Stimulated activated CD4-positive, alpha-beta T cell treated with anti-CD3 and anti-CD28 coated beads, TNF-alpha, amount 100 ng/mL, for 24 hours (primary cell): Measurements from ENCODE around the gene MYF6.

Experiments
- DNase-seq, 3 experiments: peaks; one replicate each; pipeline ENCODE4 v3.0.0-alpha.2; 2020; ENCODE audit warnings: low read depth in 3 of 3

The MYF6 gene

DNA sequence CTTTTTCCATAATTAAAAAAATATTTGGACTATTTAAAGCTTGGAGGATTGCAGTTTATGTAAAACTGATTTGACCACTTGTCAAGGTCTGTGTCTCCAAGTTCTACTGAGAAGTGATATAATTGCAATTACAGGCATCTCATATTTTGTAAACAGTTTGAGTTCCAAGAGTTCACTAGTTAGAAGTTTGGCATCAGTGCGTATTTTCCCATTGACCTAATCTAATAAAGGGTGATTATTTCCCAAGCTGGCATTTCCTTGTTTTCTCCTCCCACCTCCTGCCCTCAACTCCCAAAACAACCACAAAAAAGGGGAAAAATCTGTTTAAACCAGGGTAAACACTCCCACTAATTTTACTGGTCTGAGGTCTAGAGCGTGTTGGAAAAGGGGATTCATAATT lies 3.0 kb upstream of the MYF6 start:
- no peak for DNase-seq

- DNase-seq, result no peak
These were observed 410 bp downstream of the MYF6 start for GRCh38 chr12:80707830-80708258.

GRCh38 chr12:80708259-80708974 lies 983 bp downstream of the MYF6 start:
- DNase-seq, result no peak

DNA sequence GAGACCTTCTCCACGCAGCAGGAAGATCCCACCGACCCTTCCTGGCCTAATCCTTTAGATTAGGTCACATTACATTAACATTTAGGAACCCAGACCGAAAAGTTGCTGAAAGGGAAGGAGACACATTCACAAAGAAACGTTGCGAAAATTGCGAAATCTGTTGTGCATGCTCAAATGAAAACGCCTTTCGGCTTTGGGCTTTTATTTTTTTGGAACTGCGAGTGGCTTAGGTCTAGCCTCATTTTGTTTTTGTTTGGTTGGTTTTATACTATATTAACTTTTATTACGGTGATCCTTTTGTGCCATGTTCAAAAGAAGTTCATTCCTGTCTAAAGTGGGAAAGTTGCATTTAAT lies 1.5 kb downstream of the MYF6 start:
- no peak for DNase-seq

DNA sequence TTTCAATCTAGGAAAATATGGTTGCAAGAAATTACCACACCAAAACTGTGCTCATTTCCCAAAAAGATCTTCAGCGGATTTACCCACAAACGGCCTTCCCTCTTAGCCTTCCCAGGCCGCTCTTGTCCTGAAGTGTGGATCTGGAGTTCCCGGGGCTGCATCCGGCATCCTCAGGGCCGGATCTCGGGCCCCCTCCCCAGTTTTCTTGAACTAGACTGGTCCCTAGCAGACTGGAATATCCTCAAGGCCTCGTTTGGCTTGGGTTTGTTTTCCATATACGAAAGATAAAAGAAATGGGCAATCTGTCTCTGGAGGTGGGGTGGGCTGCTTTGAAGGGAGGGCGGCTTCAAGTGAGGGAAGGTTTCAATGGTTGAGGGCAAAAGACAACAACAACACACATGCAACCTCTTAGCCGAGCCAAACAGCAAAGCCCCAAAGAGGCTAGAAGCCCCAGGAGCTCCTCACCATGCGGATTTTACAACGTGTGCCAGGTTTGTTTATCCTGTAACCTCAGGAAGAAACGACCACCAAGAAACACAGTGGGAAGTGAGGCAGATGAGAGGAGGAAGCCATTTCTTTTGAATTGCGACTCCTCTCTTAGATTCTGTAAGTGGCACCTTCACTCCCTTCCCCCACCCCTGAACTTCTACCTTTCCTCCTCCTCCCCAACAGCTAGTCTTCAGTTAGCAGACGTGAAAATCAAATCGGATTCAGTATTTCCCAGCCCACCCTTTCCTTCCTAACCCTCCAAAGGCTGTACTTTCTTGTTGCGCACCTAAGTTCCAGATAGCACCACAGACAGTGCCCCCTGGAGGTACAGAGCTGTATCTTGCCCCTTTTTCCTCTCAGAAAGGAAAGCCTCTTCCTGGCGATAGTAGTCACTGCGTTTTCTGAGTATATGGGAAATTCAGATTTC lies 2.6 kb downstream of the MYF6 start:
- no peak for DNase-seq

DNA sequence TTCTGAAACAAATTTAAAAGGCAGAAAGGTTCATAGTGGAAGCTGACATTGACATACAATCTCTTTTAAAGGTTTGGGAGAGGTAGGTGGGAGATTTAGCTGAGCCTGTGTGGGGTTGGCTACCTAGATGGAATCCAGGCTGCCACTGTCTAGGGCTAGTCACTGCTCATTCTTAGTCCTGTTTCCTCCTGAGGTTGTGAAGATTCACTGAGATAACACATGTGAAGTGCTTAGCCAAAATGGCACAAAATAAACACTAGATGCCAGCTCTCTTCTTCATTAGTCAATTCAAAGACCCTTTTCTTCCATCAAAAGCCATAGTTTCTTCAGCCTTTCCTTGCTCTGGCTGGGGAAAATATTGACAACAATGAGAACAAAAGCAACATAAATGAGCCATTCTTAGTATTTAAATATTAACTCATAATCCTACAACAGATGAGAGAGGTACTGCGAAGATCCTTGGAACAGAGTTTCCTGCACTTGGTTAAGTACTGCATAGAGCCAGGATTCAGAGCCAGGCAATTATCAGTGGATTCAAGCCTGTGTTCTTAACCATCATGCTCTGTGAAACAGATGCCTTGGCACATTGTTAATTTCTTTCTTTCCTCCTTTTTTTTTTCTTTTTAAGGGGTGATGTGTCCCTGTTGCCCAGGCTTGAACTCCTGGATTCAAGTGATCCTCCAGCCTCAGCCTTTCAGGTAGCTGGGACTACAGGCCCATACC lies 3.5 kb downstream of the MYF6 start:
- no peak for DNase-seq

- no peak for DNase-seq
These were observed 4.4 kb downstream of the MYF6 start for GRCh38 chr12:80711866-80712265.

GRCh38 chr12:80712866-80713265 lies 5.4 kb downstream of the MYF6 start:
- DNase-seq, result no peak

GRCh38 chr12:80713419-80713818 lies 6.0 kb downstream of the MYF6 start:
- DNase-seq, result no peak

DNA sequence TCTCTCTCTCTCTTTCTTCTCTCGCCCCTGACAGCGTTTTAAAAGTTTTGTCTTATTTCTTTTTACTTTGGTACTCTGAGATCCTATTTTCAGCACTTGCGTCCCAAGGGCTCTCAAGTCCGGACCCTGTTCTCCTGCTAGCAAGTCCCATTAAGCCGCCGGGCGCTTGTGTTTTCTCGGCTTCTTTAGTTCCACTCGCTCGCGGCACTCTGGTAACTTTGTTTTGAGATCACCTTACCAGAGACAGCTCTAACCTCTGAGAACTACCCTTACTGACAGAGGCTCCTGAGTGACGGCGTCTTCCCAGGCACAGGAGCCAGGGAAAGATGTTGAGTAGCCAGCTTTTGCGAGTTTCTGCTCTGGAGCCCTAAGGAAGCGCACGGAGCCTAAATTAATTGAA lies 6.6 kb downstream of the MYF6 start:
- DNase-seq, result no peak

DNA sequence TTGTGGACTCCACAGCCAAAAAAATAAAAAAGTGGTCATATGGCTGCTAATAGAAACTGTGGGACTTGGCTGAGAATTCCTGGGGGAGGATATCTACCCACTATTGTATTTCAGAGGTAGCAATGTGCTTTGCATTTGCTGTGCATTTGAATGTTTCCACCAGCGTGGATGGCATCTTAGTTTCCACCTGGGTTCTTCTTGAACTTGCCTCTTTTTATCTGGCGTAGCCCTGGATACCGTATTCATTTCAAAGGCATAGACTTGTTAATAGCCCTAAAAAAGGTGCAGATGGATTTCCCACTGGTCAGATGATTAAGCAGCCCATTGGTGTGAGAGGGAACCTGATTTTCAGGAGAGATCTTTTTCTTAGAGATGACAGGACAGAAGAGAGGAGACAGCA lies 7.4 kb downstream of the MYF6 start:
- no peak for DNase-seq

- no peak for DNase-seq
These were observed 8.3 kb downstream of the MYF6 start for GRCh38 chr12:80715713-80716249.

- no peak for DNase-seq
These were observed 9.4 kb downstream of the MYF6 start, which contains the start of gene MYF5 for GRCh38 chr12:80716696-80717469. TSS of gene MYF5 (plus strand) at chr12:80716912. CDS start at chr12:80717064, 152 bp downstream.

- no peak for DNase-seq
These were observed 10.4 kb downstream of the MYF6 start for GRCh38 chr12:80717856-80718255.

GRCh38 chr12:80720516-80720915 lies 13.1 kb downstream of the MYF6 start:
- no peak for DNase-seq

DNA sequence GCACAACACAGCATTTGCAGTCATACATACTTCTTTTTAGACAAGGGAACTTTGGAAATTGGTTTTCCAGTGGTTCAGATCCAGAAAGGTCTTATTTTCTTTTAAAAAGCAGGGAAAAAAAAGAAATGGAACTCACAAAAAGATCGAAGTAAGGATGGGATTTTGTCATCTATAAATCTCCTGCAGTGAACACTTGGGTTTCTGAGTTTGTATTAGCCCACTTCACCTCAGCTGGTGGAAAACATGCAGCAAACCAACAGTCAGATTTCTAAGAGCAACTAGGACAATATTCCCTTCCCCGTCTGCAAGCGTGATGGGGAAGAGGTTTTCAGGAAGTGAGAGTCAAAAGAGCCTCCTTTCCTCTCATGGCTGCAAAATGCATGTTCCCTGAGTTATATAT lies 13.9 kb downstream of the MYF6 start:
- no peak for DNase-seq

GRCh38 chr12:80745851-80746505 lies 38.5 kb downstream of the MYF6 start:
- no peak for DNase-seq

DNA sequence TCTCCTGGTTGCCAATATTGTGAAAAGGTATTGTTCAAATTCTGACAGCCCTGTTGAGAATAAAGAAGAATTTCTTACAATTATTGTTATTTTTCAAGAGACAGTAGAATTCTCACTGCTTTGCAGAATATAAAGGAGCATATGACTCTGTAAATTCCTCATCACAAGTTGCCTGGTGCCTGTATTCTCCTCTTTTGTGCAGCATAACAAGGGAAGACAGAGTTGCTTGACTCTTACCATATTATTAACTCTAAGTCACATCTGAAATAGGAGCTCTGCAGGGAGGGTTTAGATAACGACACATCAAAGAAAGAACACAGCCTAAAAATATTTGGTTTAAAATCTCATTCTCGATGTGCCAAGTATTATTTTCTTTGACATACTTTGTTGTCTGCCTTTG lies 40.4 kb downstream of the MYF6 start:
- DNase-seq, result no peak

- DNase-seq, result no peak
These were observed 42.0 kb downstream of the MYF6 start for GRCh38 chr12:80749456-80749855.

- DNase-seq, result no peak
These were observed 45.0 kb downstream of the MYF6 start for GRCh38 chr12:80752464-80752863.

GRCh38 chr12:80754274-80754673 lies 46.8 kb downstream of the MYF6 start:
- no peak for DNase-seq
